Upper lobe of left lung (tissue), 6 donors: ENCODE data around the gene PLCL2. TPM values are rescaled to one million over a fixed set of nuclear protein-coding genes. Genes with fewer than 3 reads are reported as not detected.
A peak's percentile ranks its signal among the peaks of the same experiment; 100 is the strongest.

ENCODE experiments used
- ATAC-seq, 2 donors: fragments of 200-7000 bp; cut with Tn5 transposase; one replicate each; pipeline ENCODE4 v1.9.1; 2022; ENCODE audit warnings: mild to moderate bottlenecking in 2 of 2, moderate library complexity in 2 of 2; ENCODE audit not compliant: low FRiP score in 2 of 2
- DNase-seq, 2 donors: peaks; one replicate each; pipeline ENCODE4 v3.0.0-alpha.2; 2019 to 2020
- H3K27ac ChIP-seq, 4 donors: fragments of 200-600 bp; sonication (generic); one replicate each; pipeline ENCODE4 v1.5.1; 2016 to 2019
- H3K27me3 ChIP-seq, 4 donors: fragments of 200-600 bp; sonication (generic); one replicate each; pipeline ENCODE4 v1.5.1; 2017 to 2019
- H3K36me3 ChIP-seq, 4 donors: fragments of 200-600 bp; sonication (generic); one replicate each; pipeline ENCODE4 v1.5.1; 2016 to 2019
- H3K4me1 ChIP-seq, 4 donors: fragments of 200-600 bp; sonication (generic); one replicate each; pipeline ENCODE4 v1.5.1; 2018 to 2019
- H3K4me3 ChIP-seq, 4 donors: fragments of 200-600 bp; sonication (generic); one replicate each; pipeline ENCODE4 v1.5.1; 2017 to 2019; ENCODE audit warnings: mild to moderate bottlenecking in 2 of 4, moderate library complexity in 1 of 4
- H3K9me3 ChIP-seq, 4 donors: fragments of 200-600 bp; sonication (generic); one replicate each; pipeline ENCODE4 v1.5.1; 2018 to 2019
- EP300 ChIP-seq, 4 donors: sonication (generic); formaldehyde crosslinking; IDR thresholded peaks; one replicate each; pipeline ENCODE4 v1.5.1; 2017; ENCODE audit warnings: antibody characterized with exemption in 4 of 4, control low read depth in 2 of 4
- POLR2A ChIP-seq, 4 donors: fragments of 450-650 bp; IDR thresholded peaks; one replicate each; pipeline ENCODE4 v1.5.1; 2016 to 2017; ENCODE audit warnings: antibody characterized with exemption in 4 of 4, mild to moderate bottlenecking in 2 of 4
- POLR2AphosphoS5 ChIP-seq, 2 donors: sonication (generic); formaldehyde crosslinking; IDR thresholded peaks; one replicate each; pipeline ENCODE4 v1.5.1; 2017; ENCODE audit warnings: antibody characterized with exemption in 2 of 2
- WGBS, 2 donors: methylation state at CpG; one replicate each; pipeline ENCODE4 v1.1.5; 2017 to 2018; 5-methylcytosine and 5-hydroxymethylcytosine counted together
- total RNA-seq, 6 donors: library from RNA; depleted of rRNA in 4 of 6; stranded (reverse); fragments of >200 nt in 4 of 6; gene quantifications; one replicate each; pipeline versions ENCODE4 v1.1.0 to v1.2.1, GENCODE V29; 2016 to 2021
- TF ChIP-seq, protein P1 (sequence below), 6 experiments: fragments of 450-650 bp in 4 of 6; fragments of 200-600 bp in 2 of 6; sonication (generic) in 2 of 6; IDR thresholded peaks; one replicate each; pipeline ENCODE4 v1.5.1; 2016 to 2019; ENCODE audit warnings: antibody characterized with exemption in 6 of 6
- donor health status: DM: no; HTN: no; CAD: no; lungs with moderate emphysema.
- donor health status: DM: no; HTN: yes; CAD: no; lungs with severe emphysema.

The PLCL2 gene
- total RNA-seq, 6 donors from 2014 or later: 6.5 to 15.8 (median 10.7) TPM

DNA sequence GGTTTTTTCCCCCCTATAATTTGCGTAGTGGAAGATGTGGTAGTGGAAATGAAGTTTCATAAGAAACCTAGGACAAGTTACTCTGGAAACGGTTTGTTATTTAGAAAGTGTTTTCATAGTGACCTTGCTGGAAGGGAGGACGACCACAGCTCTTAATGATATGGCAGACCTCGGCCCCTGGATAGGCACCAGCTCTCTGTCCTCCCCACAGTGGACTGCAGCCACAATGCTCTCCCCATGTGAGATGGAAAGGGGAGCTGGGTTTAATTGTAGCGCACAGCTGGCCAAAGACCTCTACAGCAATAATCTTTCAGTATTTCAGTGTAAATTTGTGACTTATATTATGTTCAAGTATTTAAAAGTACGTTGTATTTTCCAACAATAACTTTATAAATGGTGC is 151.2 kb downstream of the PLCL2 start:
- 89 to 92% methylated on average over 6 of the region's 6 CpGs for WGBS, 2 donors
- no peak overlapping the region for H3K27ac ChIP-seq
- no peaks in the 10 kb centered on the region for H3K27me3 ChIP-seq
- DNase-seq (no peak), ATAC-seq (no peak)
- peaks cover 5 to 18% (median 15%) of the 10 kb centered on the region in 4 donors for H3K4me1 ChIP-seq
- H3K9me3 ChIP-seq: no peaks in the 10 kb centered on the region
- TF ChIP-seq POLR2A (IDR thresholded peaks at IDR 0.05): no peak
- TF ChIP-seq, protein P1, sequence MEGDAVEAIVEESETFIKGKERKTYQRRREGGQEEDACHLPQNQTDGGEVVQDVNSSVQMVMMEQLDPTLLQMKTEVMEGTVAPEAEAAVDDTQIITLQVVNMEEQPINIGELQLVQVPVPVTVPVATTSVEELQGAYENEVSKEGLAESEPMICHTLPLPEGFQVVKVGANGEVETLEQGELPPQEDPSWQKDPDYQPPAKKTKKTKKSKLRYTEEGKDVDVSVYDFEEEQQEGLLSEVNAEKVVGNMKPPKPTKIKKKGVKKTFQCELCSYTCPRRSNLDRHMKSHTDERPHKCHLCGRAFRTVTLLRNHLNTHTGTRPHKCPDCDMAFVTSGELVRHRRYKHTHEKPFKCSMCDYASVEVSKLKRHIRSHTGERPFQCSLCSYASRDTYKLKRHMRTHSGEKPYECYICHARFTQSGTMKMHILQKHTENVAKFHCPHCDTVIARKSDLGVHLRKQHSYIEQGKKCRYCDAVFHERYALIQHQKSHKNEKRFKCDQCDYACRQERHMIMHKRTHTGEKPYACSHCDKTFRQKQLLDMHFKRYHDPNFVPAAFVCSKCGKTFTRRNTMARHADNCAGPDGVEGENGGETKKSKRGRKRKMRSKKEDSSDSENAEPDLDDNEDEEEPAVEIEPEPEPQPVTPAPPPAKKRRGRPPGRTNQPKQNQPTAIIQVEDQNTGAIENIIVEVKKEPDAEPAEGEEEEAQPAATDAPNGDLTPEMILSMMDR (IDR thresholded peaks at IDR 0.05): no peak
- no peak for TF ChIP-seq EP300 (IDR thresholded peaks at IDR 0.05)
- no peak for TF ChIP-seq POLR2AphosphoS5 (IDR thresholded peaks at IDR 0.05)
- no peaks in the 10 kb centered on the region for H3K36me3 ChIP-seq
- no peak overlapping the region for H3K4me3 ChIP-seq

DNA sequence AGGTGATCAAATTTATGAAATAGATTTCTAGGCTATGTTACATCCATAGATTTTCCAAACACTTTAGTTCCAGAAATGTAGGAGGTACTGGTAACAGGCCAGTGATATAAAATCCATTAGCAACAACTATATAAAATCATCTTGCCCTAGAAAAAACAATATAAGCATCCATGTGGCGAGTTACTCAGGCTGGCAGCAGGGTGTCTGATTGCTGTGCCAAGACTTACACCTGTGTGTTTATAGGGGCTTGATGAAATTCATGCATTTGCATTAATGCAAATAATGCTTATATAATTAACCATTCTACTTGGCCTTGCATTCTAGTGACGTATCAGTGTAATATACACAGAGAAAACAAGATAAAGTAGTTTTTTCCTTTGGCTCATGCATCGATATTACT is 153.4 kb downstream of the PLCL2 start:
- WGBS, 2 donors: 93 to 97% methylated on average over 3 of the region's 3 CpGs
- no peaks in the 10 kb centered on the region for H3K27me3 ChIP-seq
- DNase-seq: no peak
- H3K27ac ChIP-seq: no peak overlapping the region
- no peak overlapping the region for H3K4me3 ChIP-seq
- ATAC-seq: no peak
- H3K36me3 ChIP-seq: no peaks in the 10 kb centered on the region
- TF ChIP-seq EP300 (IDR thresholded peaks at IDR 0.05) (no peak), POLR2A (IDR thresholded peaks at IDR 0.05) (no peak), POLR2AphosphoS5 (IDR thresholded peaks at IDR 0.05) (no peak)
- TF ChIP-seq, protein P1 (IDR thresholded peaks at IDR 0.05): no peak
- peaks cover 5 to 16% (median 15%) of the 10 kb centered on the region in 4 donors for H3K4me1 ChIP-seq
- H3K9me3 ChIP-seq: no peaks in the 10 kb centered on the region

DNA sequence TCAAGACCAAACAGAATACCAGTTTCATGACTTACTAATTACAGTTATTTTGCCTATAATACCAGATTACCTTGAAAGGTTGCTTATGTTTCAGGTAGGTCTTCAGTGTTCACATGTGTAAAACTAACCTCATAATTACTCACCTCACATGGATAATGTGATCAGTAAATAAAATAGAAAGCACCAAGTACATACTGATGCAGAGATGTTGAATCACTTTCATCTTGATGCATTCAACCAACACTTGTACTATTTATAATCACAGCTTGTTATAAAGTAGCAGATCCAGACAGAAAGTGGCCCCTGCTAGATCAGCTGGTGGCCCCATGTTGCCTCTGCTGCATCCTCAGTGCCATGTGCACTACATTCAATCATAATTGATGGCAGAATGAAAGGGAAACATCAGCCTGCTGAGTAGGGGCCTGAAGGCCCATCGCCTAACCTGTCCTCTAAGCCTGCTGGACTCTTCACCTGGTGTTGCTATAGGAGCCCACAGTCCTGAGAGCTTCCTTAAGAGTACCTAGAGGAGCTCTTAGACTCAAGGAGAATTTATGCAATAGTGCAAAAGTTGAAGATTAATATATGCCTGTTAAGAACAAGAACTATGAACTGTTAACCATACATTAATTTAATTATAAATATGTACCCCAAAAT is 154.3 kb downstream of the PLCL2 start:
- WGBS, 2 donors: 67 to 100% methylated on average over 1 of the region's 1 CpG
- ATAC-seq (peak; percentile 68 to 86), DNase-seq (peak in 1 of 2 donors; percentile 55)
- Histone ChIP-seq H3K9me3 (no peaks in the 10 kb centered on the region), H3K27me3 (no peaks in the 10 kb centered on the region), H3K4me1 (peaks cover 5 to 16% (median 15%) of the 10 kb centered on the region in 4 donors), H3K4me3 (no peak overlapping the region), H3K27ac (peak overlapping the region in 3 of 4 donors; percentile 2 to 59 (median 46)), H3K36me3 (no peaks in the 10 kb centered on the region)
- TF ChIP-seq, protein P1 (IDR thresholded peaks at IDR 0.05): no peak
- no peak for TF ChIP-seq EP300 (IDR thresholded peaks at IDR 0.05)
- no peak for TF ChIP-seq POLR2AphosphoS5 (IDR thresholded peaks at IDR 0.05)
- no peak for TF ChIP-seq POLR2A (IDR thresholded peaks at IDR 0.05)

DNA sequence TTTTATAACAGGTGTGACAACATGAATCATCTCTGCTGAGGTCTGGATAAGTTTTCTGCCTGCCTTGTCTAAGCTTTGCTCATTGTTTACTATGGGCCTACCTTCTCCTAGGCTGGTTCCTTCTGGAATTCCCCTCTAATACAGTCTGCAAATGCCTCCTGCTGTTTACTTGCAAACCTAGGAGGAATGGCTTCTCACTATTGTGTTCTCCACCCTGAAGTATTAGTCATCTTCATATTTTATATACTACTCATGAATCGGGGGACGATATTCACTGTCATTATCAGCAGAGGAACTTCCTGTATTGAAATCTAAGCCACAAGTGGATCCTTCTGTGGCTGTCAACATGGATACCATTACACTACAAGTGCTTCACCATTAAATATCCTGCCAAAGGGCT is 154.8 kb downstream of the PLCL2 start:
- Histone ChIP-seq H3K9me3 (no peaks in the 10 kb centered on the region), H3K27ac (peak overlapping the region in 3 of 4 donors; percentile 2 to 59 (median 33)), H3K36me3 (no peaks in the 10 kb centered on the region), H3K4me3 (no peak overlapping the region), H3K27me3 (no peaks in the 10 kb centered on the region), H3K4me1 (peaks cover 5 to 16% (median 15%) of the 10 kb centered on the region in 4 donors)
- peak; percentile 78 to 79 for ATAC-seq
- no peak for TF ChIP-seq POLR2AphosphoS5 (IDR thresholded peaks at IDR 0.05)
- TF ChIP-seq EP300 (IDR thresholded peaks at IDR 0.05): peak in 1 of 4 donors; percentile 0
- DNase-seq: no peak
- 21 to 23% methylated on average over 2 of the region's 2 CpGs for WGBS, 2 donors

DNA sequence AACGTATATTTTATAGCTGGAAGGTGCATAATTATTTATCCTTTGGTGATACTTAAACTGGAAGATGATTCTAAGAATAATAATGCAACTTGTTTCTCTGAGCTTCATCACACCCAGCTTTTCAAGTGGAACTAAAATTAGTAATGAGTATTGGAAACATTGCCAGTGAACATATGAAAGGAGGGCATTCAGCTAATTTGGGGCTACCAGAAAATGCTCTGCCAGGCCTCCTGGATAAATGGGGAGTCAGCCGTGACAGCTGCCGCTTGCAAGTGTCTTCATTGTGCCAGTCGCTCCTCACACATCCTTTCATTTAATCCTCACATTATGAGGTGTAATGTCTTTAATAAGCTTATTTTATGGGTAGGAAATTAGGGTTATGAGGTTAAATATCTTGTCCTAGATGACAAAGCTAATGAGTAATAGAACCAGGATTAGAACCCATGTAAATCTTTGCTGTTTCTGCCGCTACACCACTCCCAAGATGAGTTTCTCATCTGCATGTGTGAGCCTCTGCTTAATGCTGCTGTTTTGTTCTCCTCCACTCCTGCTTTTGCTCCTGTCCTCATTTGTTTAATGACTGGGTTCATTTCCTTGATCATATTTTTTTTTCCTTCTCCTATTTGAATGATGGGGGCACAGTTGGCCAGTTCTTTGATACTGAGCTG is 155.7 kb downstream of the PLCL2 start:
- TF ChIP-seq EP300 (IDR thresholded peaks at IDR 0.05): no peak
- no peak for TF ChIP-seq POLR2AphosphoS5 (IDR thresholded peaks at IDR 0.05)
- TF ChIP-seq, protein P1 (IDR thresholded peaks at IDR 0.05): no peak
- no peak for TF ChIP-seq POLR2A (IDR thresholded peaks at IDR 0.05)
- 97 to 99% methylated on average over 5 of the region's 5 CpGs for WGBS, 2 donors
- no peaks in the 10 kb centered on the region for H3K36me3 ChIP-seq
- peak overlapping the region in 1 of 4 donors; percentile 33 for H3K27ac ChIP-seq
- no peaks in the 10 kb centered on the region for H3K9me3 ChIP-seq
- no peaks in the 10 kb centered on the region for H3K27me3 ChIP-seq
- DNase-seq: no peak
- H3K4me3 ChIP-seq: no peak overlapping the region
- H3K4me1 ChIP-seq: peaks cover 5 to 15% (median 13%) of the 10 kb centered on the region in 4 donors
- no peak for ATAC-seq
